ENCODE results near the gene JARID2. TPM values are rescaled to one million over a fixed set of nuclear protein-coding genes. Genes with fewer than 3 reads are reported as not detected.

Gene JARID2
- polyA plus RNA-seq, 1 donor (not counting 4 experiments of a cell fraction or from before 2014, with no cell fraction given) = 11.0 TPM

GRCh38 chr6:15259766-15260098, 13.9 kb downstream of the JARID2 start:
- H4K20me1 ChIP-seq (ENCODE audit: control insufficient read depth, extremely low read depth, insufficient read depth, low read length) = peaks cover 26% of the 10 kb centered on the region
- no peak for TF ChIP-seq CTCF (optimal IDR thresholded peaks at IDR 0.05 in 1 of 3, IDR thresholded peaks at IDR 0.05 in 1 of 3, conservative IDR thresholded peaks at IDR 0.05 in 1 of 3; ENCODE audit: extremely low read depth in 1 of 3, insufficient read depth in 2 of 3, low read length in 3 of 3)
- TF ChIP-seq EZH2 (IDR thresholded peaks at IDR 0.05; ENCODE audit: low read length) = no peak
- dilution Hi-C loops (cut with MboI; ENCODE audit: extremely low pct_ligation_motif_present, low sequenced_read_pairs) = no loop called here

GRCh38 chr6:15260099-15260821, 14.4 kb downstream of the JARID2 start:
- H3K4me2 ChIP-seq (ENCODE audit: control insufficient read depth, extremely low read depth, insufficient read depth, low read depth, low read length) = no peak overlapping the region

More at GRCh38 chr6:15259766-15260098, 13.9 kb downstream of the JARID2 start:
- no peak overlapping the region for H3K27ac ChIP-seq (ENCODE audit: control insufficient read depth, insufficient read depth, low read length)
- no peak overlapping the region for H3K4me3 ChIP-seq (ENCODE audit: control insufficient read depth in 2 of 3, extremely low read depth in 1 of 3, insufficient read depth in 2 of 3, low read depth in 1 of 3, low read length in 3 of 3)
- no peak for DNase-seq (ENCODE audit: low read depth, low spot score)
- no peak overlapping the region for H3K4me2 ChIP-seq (ENCODE audit: control insufficient read depth, extremely low read depth, insufficient read depth, low read depth, low read length)
- H3K27me3 ChIP-seq (ENCODE audit: control insufficient read depth, extremely low read depth, insufficient read depth, low read length) = no peaks in the 10 kb centered on the region
- no peak overlapping the region for H3K9ac ChIP-seq (ENCODE audit: control insufficient read depth, extremely low read depth, insufficient read depth, low read length)
- H3K36me3 ChIP-seq (ENCODE audit: control insufficient read depth in 2 of 2, extremely low read depth in 1 of 2, insufficient read depth in 2 of 2, low read length in 2 of 2) = peaks cover 0 to 5% of the 10 kb centered on the region in 2 experiments
- H3K9me1 ChIP-seq (ENCODE audit: control insufficient read depth, extremely low read depth, insufficient read depth, low read length) = peaks cover 8% of the 10 kb centered on the region
- H3K4me1 ChIP-seq (ENCODE audit: control insufficient read depth, extremely low read depth, insufficient read depth, low read length) = peaks cover 14% of the 10 kb centered on the region
- no peaks in the 10 kb centered on the region for H3K9me3 ChIP-seq (ENCODE audit: control insufficient read depth, low read depth, low read length)
- no peak overlapping the region for H2AFZ ChIP-seq (ENCODE audit: control insufficient read depth, low read length)
- peaks cover 97% of the 10 kb centered on the region for H3K79me2 ChIP-seq (ENCODE audit: control insufficient read depth, insufficient read depth, low read length)
- FAIRE-seq = no peak

More at GRCh38 chr6:15260099-15260821, 14.4 kb downstream of the JARID2 start:
- peaks cover 31% of the 10 kb centered on the region for H4K20me1 ChIP-seq (ENCODE audit: control insufficient read depth, extremely low read depth, insufficient read depth, low read length)
- no peak overlapping the region for H2AFZ ChIP-seq (ENCODE audit: control insufficient read depth, low read length)
- H3K9ac ChIP-seq (ENCODE audit: control insufficient read depth, extremely low read depth, insufficient read depth, low read length) = no peak overlapping the region
- H3K79me2 ChIP-seq (ENCODE audit: control insufficient read depth, insufficient read depth, low read length) = peaks cover 97% of the 10 kb centered on the region
- no peaks in the 10 kb centered on the region for H3K9me3 ChIP-seq (ENCODE audit: control insufficient read depth, low read depth, low read length)
- H3K27me3 ChIP-seq (ENCODE audit: control insufficient read depth, extremely low read depth, insufficient read depth, low read length) = no peaks in the 10 kb centered on the region
- DNase-seq (ENCODE audit: low read depth, low spot score) = no peak
- no peak overlapping the region for H3K4me3 ChIP-seq (ENCODE audit: control insufficient read depth in 2 of 3, extremely low read depth in 1 of 3, insufficient read depth in 2 of 3, low read depth in 1 of 3, low read length in 3 of 3)
- TF ChIP-seq EZH2 (IDR thresholded peaks at IDR 0.05; ENCODE audit: low read length) = no peak
- TF ChIP-seq CTCF (optimal IDR thresholded peaks at IDR 0.05 in 1 of 3, IDR thresholded peaks at IDR 0.05 in 1 of 3, conservative IDR thresholded peaks at IDR 0.05 in 1 of 3; ENCODE audit: extremely low read depth in 1 of 3, insufficient read depth in 2 of 3, low read length in 3 of 3) = no peak
- H3K4me1 ChIP-seq (ENCODE audit: control insufficient read depth, extremely low read depth, insufficient read depth, low read length) = peaks cover 14% of the 10 kb centered on the region
- no peak for FAIRE-seq
- peaks cover 0 to 5% of the 10 kb centered on the region in 2 experiments for H3K36me3 ChIP-seq (ENCODE audit: control insufficient read depth in 2 of 2, extremely low read depth in 1 of 2, insufficient read depth in 2 of 2, low read length in 2 of 2)
- no peak overlapping the region for H3K27ac ChIP-seq (ENCODE audit: control insufficient read depth, insufficient read depth, low read length)
- peaks cover 8% of the 10 kb centered on the region for H3K9me1 ChIP-seq (ENCODE audit: control insufficient read depth, extremely low read depth, insufficient read depth, low read length)
- dilution Hi-C loops (cut with MboI; ENCODE audit: extremely low pct_ligation_motif_present, low sequenced_read_pairs) = no loop called here

Measured in keratinocyte (primary cell).